HepG2 (cell line): ENCODE data around the gene EVI2B. TPM values are rescaled to one million over a fixed set of nuclear protein-coding genes. Genes with fewer than 3 reads are reported as not detected.

Experiments
- ATAC-seq: fragments of 200-7000 bp; cut with Tn5 transposase; 3 replicates; pipeline ENCODE4 v1.9.1; 2020; ENCODE audit warnings: mild to moderate bottlenecking, moderate library complexity
- BruUV-seq: library from RNA; stranded (reverse); fragments of 400-500 nt; replicated peaks from 2 replicates; lab custom pipeline; 2021; lab: Mats Ljungman, UMichigan
- CTCF ChIA-PET: fragments of 300-600 bp; formaldehyde crosslinking; extraction: SDS; loops from one replicate; lab custom pipeline; 2021; ENCODE audit warnings: low total read pairs, inconsistent platforms, low intra/inter-chr PET ratio; lab: Yijun Ruan, JAX
- POLR2A ChIA-PET: fragments of 350-600 bp; sonication (Branson Sonifier 250); formaldehyde crosslinking; loops from one replicate; lab custom pipeline; 2020; ENCODE audit warnings: antibody characterized with exemption, inconsistent platforms; lab: Yijun Ruan, JAX
- DNase-seq: peaks from one replicate; pipeline ENCODE4 v3.0.0-alpha.2; 2015; ENCODE audit warnings: low spot score
- FAIRE-seq: peaks from 3 replicates; lab custom pipeline; 2011; peaks lifted over from hg19 to GRCh38; lab: Jason Lieb, UNC
- H2AFZ ChIP-seq: one replicate; pipeline ENCODE4 v1.6.1; 2011; ENCODE audit warnings: low read length, inconsistent platforms
- H3K27ac ChIP-seq: fragments of 300-600 bp; 3 replicates; pipeline ENCODE4 v1.8.0; 2011; ENCODE audit warnings: mixed run types, mild to moderate bottlenecking, mixed read lengths, low read length, inconsistent platforms; ENCODE audit not compliant: insufficient read depth; ENCODE audit errors: extremely low read length
- H3K27me3 ChIP-seq, 2 experiments: fragments of 200-600 bp in 1 of 2; 2 replicates in 1 of 2; 3 replicates in 1 of 2; pipeline versions ENCODE4 v1.6.0 to v1.8.0; 2011; ENCODE audit warnings: low read length in 2 of 2, mild to moderate bottlenecking in 2 of 2, moderate library complexity in 2 of 2, inconsistent platforms in 1 of 2; ENCODE audit not compliant: insufficient read depth in 2 of 2, control insufficient read depth in 1 of 2
- H3K36me3 ChIP-seq, 2 experiments: fragments of 200-600 bp in 1 of 2; replicated peaks in 1 of 2; 2 replicates in 1 of 2; 3 replicates in 1 of 2; pipeline versions ENCODE4 v1.5.1 to v1.8.0; 2011; ENCODE audit warnings: low read length in 2 of 2, inconsistent platforms in 1 of 2; ENCODE audit not compliant: insufficient read depth in 2 of 2, control insufficient read depth in 1 of 2
- H3K4me1 ChIP-seq: 2 replicates; pipeline ENCODE4 v1.5.1; 2012; ENCODE audit warnings: low read length, inconsistent platforms; ENCODE audit not compliant: insufficient read depth
- H3K4me2 ChIP-seq: 2 replicates; pipeline ENCODE4 v1.6.0; 2011; ENCODE audit warnings: low read depth, low read length, inconsistent platforms
- H3K4me3 ChIP-seq, 3 experiments: fragments of 200-600 bp in 1 of 3; sonication (generic), shearing (Covaris generic) in 1 of 3; replicated peaks in 1 of 3; 2 replicates each; pipeline ENCODE4 v1.5.1; 2011 to 2016; ENCODE audit warnings: low read length in 3 of 3, inconsistent platforms in 2 of 3, low read depth in 2 of 3, mild to moderate bottlenecking in 2 of 3, control low read depth in 1 of 3, mixed read lengths in 1 of 3; ENCODE audit not compliant: insufficient read depth in 1 of 3
- H3K79me2 ChIP-seq: one replicate; pipeline ENCODE4 v1.6.1; 2011; ENCODE audit warnings: low read length, inconsistent platforms; ENCODE audit not compliant: insufficient read depth
- H3K9ac ChIP-seq: 2 replicates; pipeline ENCODE4 v1.6.0; 2011; ENCODE audit warnings: mild to moderate bottlenecking, low read depth, low read length, inconsistent platforms; ENCODE audit not compliant: insufficient read depth
- H3K9me3 ChIP-seq: 2 replicates; pipeline ENCODE4 v1.5.1; 2012; ENCODE audit warnings: mild to moderate bottlenecking, low read length
- H4K20me1 ChIP-seq: 2 replicates; pipeline ENCODE4 v1.6.0; 2011; ENCODE audit warnings: inconsistent platforms, mild to moderate bottlenecking, low read length, moderate library complexity; ENCODE audit not compliant: insufficient read depth
- BORCS8-MEF2B ChIP-seq: sonication (generic); formaldehyde crosslinking; IDR thresholded peaks from 2 replicates; pipeline ENCODE4 v1.8.0; 2022; ENCODE audit warnings: mild to moderate bottlenecking, missing genetic modification reagents
- GPN1 ChIP-seq: sonication (generic); formaldehyde crosslinking; IDR thresholded peaks from 2 replicates; pipeline ENCODE4 v1.5.1; 2020; ENCODE audit warnings: missing genetic modification reagents, borderline replicate concordance
- HNRNPK ChIP-seq: fragments of 200-400 bp; formaldehyde crosslinking; IDR thresholded peaks from 2 replicates; pipeline ENCODE4 v1.6.1; 2018; ENCODE audit warnings: low read length, low read depth, moderate library complexity, mild to moderate bottlenecking; ENCODE audit not compliant: poor library complexity, severe bottlenecking
- IRX3 ChIP-seq: sonication (generic); formaldehyde crosslinking; IDR thresholded peaks from 2 replicates; pipeline ENCODE4 v1.8.1; 2023; ENCODE audit warnings: mild to moderate bottlenecking, low read depth, missing genetic modification reagents, borderline replicate concordance
- MAFG ChIP-seq: sonication (generic); formaldehyde crosslinking; IDR thresholded peaks from 2 replicates; pipeline ENCODE4 v1.5.1; 2020; ENCODE audit warnings: mild to moderate bottlenecking, missing genetic modification reagents
- PCBP2 ChIP-seq: fragments of 200-400 bp; formaldehyde crosslinking; optimal IDR thresholded peaks from 2 replicates; pipeline ENCODE3; 2018; ENCODE audit warnings: low read length, low read depth; ENCODE audit not compliant: poor library complexity, severe bottlenecking
- SRSF1 ChIP-seq: fragments of 200-400 bp; formaldehyde crosslinking; optimal IDR thresholded peaks from 2 replicates; pipeline ENCODE3; 2017; ENCODE audit warnings: mild to moderate bottlenecking, low read depth, low read length, moderate library complexity
- THYN1 ChIP-seq: sonication (generic); formaldehyde crosslinking; IDR thresholded peaks from 2 replicates; pipeline ENCODE4 v1.8.1; 2023; ENCODE audit warnings: low read depth, mild to moderate bottlenecking, moderate library complexity, missing genetic modification reagents, borderline replicate concordance
- ZFP1 ChIP-seq: IDR thresholded peaks from 2 replicates; pipeline ENCODE4 v1.6.1; 2016
- ZNF101 ChIP-seq: sonication (generic); formaldehyde crosslinking; IDR thresholded peaks from 2 replicates; pipeline ENCODE4 v1.4.0; 2020; ENCODE audit warnings: mild to moderate bottlenecking, low read depth, missing genetic modification reagents, borderline replicate concordance
- ZNF326 ChIP-seq: sonication (generic); formaldehyde crosslinking; IDR thresholded peaks from 2 replicates; pipeline ENCODE4 v1.4.0; 2020; ENCODE audit warnings: missing genetic modification reagents, borderline replicate concordance
- WGBS: methylation state at CpG from one replicate; pipeline ENCODE4 v1.1.6; 2017; ENCODE audit warnings: low lambda C conversion rate; 5-methylcytosine and 5-hydroxymethylcytosine counted together
- in situ Hi-C: cut with HindIII; loops from 2 replicates; pipeline ENCODE4 v1.10.0; 2017; ENCODE audit warnings: low pct_unique_long_range_greater_than_20kb; ENCODE audit not compliant: extremely low pct_ligation_motif_present
- intact Hi-C: fragments of 100-400 bp; cut with micrococcal nuclease; formaldehyde crosslinking; loops from one replicate; pipeline ENCODE4 v1.10.0; 2022; ENCODE audit not compliant: unreplicated experiment
- polyA plus RNA-seq, 8 experiments: library from polyadenylated mRNA; depleted of rRNA in 3 of 8; stranded (reverse) in 7 of 8; unstranded in 1 of 8; fragments of >200 nt; fragmentation: Illumina TruSeq in 4 of 8; extraction: Trizol in 4 of 8; gene quantifications; 2 replicates each; pipeline versions ENCODE4 v1.2.1 to v1.2.3, GENCODE V29; 2011 to 2016; ENCODE audit warnings: low read depth in 4 of 8, missing spikeins in 1 of 8, mixed read lengths in 1 of 8; ENCODE audit not compliant: insufficient read depth in 1 of 8
- total RNA-seq, 5 experiments: library from RNA; depleted of rRNA; stranded (reverse); fragments of >200 nt; fragmentation: Illumina TruSeq; extraction: Trizol; gene quantifications; 2 replicates each; pipeline ENCODE4 v1.2.3, GENCODE V29; 2016; ENCODE audit warnings: low read depth in 1 of 5
- TF ChIP-seq, protein P1 (sequence below): sonication (generic); formaldehyde crosslinking; IDR thresholded peaks from 2 replicates; pipeline ENCODE4 v1.8.0; 2022; ENCODE audit warnings: missing genetic modification reagents, low read depth, mild to moderate bottlenecking, borderline replicate concordance

EVI2B gene
- total and polyA plus RNA-seq, 2 of the 13 experiments (the other 11 are each of a cell fraction or from before 2014, with no cell fraction given) = not detected

DNA sequence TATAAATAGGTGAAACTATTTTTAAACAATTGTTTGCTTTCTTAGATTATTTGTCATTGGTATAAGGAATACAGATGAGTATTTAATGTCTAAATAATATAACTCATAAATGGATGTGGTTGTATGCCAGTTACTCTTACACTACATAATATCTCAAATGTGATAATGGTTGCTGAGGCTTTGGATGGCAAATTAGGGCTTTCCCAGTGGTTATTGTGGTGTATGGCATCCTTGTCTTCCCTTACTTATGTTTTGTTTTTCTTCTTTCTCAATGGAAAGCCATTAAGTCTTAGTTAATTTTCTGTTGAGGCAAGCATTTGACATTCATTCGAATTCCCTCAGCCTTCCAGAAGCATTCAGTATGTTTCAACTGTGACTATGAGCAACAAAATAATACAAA is 27.3 kb downstream of the EVI2B start:
- TF ChIP-seq IRX3 (CRISPR knock-in tag) (no peak), ZNF101 (no peak), PCBP2 (no peak), BORCS8-MEF2B (CRISPR knock-in tag) (no peak), ZFP1 (CRISPR knock-in tag) (no peak), MAFG (no peak), SRSF1 (no peak), ZNF326 (CRISPR knock-in tag) (no peak), THYN1 (no peak), HNRNPK (no peak), GPN1 (CRISPR knock-in tag) (no peak)
- TF ChIP-seq, protein P1, sequence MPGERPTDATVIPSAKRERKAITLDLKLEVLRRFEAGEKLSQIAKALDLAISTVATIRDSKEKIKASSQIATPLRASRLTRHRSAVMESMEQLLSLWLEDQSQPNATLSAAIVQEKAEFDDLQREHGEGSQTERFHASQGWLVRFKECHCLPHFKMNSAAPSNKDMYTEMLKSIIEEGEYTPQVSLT = no peak
- Histone ChIP-seq H3K9ac (no peak overlapping the region), H4K20me1 (no peaks in the 10 kb centered on the region), H3K4me1 (no peaks in the 10 kb centered on the region), H3K27me3 (no peaks in the 10 kb centered on the region), H2AFZ (no peak overlapping the region), H3K27ac (no peak overlapping the region), H3K4me2 (no peak overlapping the region), H3K36me3 (0 out of 5 replicates have a peak, but pooled peaks cover 0 to 9% of the 10 kb centered on the region in 2 experiments), H3K4me3 (no peak overlapping the region), H3K79me2 (no peaks in the 10 kb centered on the region), H3K9me3 (no peaks in the 10 kb centered on the region)
- BruUV-seq = no TSS peak
- intact Hi-C loops = no loop called here
- no peak for FAIRE-seq
- 93% methylated on average over 1 of the region's 1 CpG for WGBS
- in situ Hi-C loops = no loop called here
- DNase-seq = no peak
- ChIA-PET POLR2A (no interaction called here), CTCF (no interaction called here)
- ATAC-seq = no peak
